Upper lobe of left lung (tissue), 4 donors: Measurements from ENCODE around the gene PKMYT1.

ENCODE experiments used
- CTCF ChIP-seq, 6 experiments: fragments of 450-650 bp in 4 of 6; fragments of 200-600 bp in 2 of 6; sonication (generic) in 2 of 6; IDR thresholded peaks; one replicate each; pipeline ENCODE4 v1.5.1; 2016 to 2019; ENCODE audit warnings: antibody characterized with exemption in 6 of 6
- POLR2A ChIP-seq, 4 donors: fragments of 450-650 bp; IDR thresholded peaks; one replicate each; pipeline ENCODE4 v1.5.1; 2016 to 2017; ENCODE audit warnings: antibody characterized with exemption in 4 of 4, mild to moderate bottlenecking in 2 of 4
- POLR2AphosphoS5 ChIP-seq, 2 donors: sonication (generic); formaldehyde crosslinking; IDR thresholded peaks; one replicate each; pipeline ENCODE4 v1.5.1; 2017; ENCODE audit warnings: antibody characterized with exemption in 2 of 2

- TF ChIP-seq CTCF (IDR thresholded peaks at IDR 0.05): no peak
- TF ChIP-seq POLR2AphosphoS5 (IDR thresholded peaks at IDR 0.05): no peak
- no peak for TF ChIP-seq POLR2A (IDR thresholded peaks at IDR 0.05)
Measured at GRCh38 chr16:2950773-2951172, 29.5 kb downstream of the PKMYT1 start.
